Bladder microvascular endothelial cell (primary cell): ENCODE measurements around the gene SCARF1. TPM values are rescaled to one million over a fixed set of nuclear protein-coding genes. Genes with fewer than 3 reads are reported as not detected.

Source experiments
- total RNA-seq: library from RNA; depleted of rRNA; stranded (reverse); fragments of >200 nt; gene quantifications from 2 replicates; pipeline ENCODE4 v1.2.3, GENCODE V29; 2014

The SCARF1 gene
- 82.4 and 99.5 TPM in 2 replicates for total RNA-seq

DNA sequence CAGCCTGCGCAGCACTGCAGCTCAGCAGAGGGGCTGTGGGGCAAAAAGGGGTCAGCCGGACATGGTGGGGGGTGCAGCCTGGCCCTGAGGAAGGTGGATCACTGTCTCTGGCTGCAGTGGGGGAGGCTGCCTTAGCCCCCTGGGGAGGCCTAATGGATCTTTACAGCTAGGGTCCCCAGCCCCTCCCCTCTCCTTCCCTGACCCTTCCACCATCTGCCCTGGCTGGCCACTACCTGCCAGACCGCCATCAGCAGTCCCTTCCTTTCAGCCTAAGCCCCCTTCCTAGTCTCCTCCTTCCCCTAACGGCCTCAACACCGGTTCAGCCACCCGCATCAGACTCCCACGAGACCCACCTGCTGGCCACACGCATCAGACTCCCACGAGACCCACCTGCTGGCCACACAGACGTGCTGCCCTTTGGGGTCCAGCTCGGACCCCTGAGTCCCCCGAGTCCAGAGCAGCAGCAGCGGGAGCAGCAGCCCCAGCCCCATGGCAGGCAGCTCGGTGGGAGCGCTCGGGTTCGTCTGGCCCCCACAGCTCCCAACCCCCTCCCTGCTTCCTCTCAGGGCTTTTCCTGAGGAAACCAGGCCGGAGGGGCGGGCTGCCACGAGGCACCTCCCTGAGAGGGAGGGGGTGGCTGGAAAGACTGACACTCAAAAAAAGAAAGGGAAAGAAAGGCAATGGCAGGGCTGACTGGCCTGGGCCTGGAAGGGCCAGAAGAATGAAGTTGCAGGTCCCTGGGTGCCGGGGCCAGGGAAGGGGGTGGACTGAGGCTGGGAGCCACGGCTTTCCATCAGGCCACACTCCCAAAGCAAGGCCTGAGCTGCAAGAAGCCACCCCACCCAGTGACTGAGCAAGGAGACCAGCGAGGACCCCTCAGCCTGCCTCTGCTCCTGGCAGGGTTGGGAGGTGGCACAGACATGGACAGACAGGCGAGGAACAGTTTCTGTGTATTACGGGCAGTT, at the start of gene SCARF1:
Gene SCARF1, minus strand, starts transcription at position 526 of the 965 bp plus-strand sequence. Its CDS starts 35 bp downstream, at position 491.

GRCh38 chr17:1684378-1685189, 39.1 kb upstream of the SCARF1 start, which contains the start of gene PRPF8:
TSS of gene PRPF8 (minus strand) at chr17:1684867. CDS start at chr17:1684571, 296 bp downstream.

DNA sequence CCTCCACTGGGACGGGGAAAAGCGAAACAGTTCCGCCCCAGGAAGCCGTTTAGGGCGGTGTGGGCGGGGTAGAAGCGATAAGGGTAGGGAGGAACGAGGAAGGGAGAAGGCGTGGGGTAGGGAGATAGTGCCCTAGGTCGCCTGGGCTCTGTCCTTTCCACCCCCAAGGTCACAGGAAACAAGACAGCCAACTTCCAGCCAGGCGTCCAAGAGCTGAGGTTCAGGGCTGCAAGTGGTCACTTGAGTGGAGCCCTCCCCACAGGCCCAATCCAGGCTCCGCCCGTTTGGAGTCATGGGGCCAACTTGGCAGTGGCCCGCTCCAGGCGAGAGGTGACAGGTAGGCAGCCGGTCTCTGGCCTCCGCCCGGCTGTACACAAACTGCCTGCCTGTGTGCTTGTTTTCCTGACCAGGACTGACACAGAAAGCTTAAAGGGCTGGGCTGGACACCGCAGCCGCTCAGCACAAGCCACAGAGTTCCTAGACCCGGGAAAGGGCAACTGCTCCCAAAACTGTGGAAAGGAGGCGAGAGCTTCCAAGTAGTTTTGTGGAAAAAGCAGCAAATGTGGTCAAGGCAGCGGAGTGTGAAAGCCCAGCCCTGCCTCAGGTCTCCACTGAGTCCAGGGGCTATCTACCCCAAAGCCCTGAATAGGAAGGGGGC, 4.4 kb upstream of the SCARF1 start, which contains the start of gene RILP:
Gene RILP, minus strand, starts transcription at position 23 of the 658 bp plus-strand sequence. CDS start 62 bp downstream, outside the sequence.

DNA sequence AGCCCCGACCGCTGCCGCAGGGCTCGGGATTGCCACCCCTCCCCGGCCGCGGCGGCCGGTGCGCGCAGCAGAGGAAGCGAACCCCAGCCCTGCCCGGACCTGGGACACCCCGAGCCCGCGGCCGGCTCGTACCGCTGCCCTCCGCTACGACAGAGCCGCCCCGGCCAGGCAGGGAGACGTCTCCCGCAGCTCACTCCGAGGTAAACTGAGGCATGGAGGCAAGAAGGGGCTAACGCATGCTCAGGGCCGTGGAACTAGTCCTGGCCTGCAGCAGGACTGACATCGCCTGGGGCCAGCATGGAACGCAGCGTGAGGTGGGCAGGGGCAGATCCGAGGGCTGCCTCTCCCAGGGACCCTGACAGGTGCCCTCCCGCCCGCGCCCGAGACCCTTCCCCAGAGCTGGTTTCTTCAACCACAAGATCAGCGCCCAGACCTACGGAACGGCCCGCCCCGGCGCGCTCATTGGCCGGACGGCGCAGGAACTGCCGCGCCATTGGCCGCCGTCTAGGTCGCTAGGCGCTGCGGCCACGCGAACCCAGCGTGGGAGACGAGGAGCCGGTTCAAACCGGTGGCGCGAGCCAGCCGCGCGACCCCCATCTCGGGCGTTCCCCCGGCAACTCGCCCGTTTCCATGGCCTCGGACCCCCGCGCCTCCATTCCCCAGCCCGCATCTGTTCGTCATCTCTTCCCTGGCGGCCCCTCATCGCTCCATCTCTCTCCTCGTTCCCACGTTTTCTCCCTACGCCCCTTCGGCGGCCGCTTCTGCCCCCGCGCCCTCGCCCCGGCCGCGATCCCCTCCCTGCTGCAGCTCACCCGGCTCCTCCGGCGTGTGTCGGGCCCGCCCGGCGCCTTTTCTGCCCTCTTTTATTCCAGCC, 17.3 kb downstream of the SCARF1 start, which contains the start of gene SLC43A2:
Gene SLC43A2, minus strand, starts transcription at position 853 of the 874 bp plus-strand sequence. CDS start 960 bp downstream, outside the sequence.

Other genes with a start within 250 kb of the SCARF1 start
- 335 and 507 TPM in 2 replicates for gene YWHAE, start 245.5 kb downstream of the SCARF1 start, total RNA-seq
- 110 and 128 TPM in 2 replicates for gene CRK, start 189.5 kb downstream of the SCARF1 start, total RNA-seq
- 154 and 424 TPM in 2 replicates for gene MYO1C, start 153.0 kb downstream of the SCARF1 start, total RNA-seq
- 45.9 and 58.3 TPM in 2 replicates for gene INPP5K, start 129.1 kb downstream of the SCARF1 start, total RNA-seq
- 17.3 and 23.2 TPM in 2 replicates for gene PITPNA, start 82.9 kb downstream of the SCARF1 start, total RNA-seq
- 8.3 and 46.6 TPM in 2 replicates for gene SLC43A2, start 16.9 kb downstream of the SCARF1 start, total RNA-seq
- gene RILP, start 4.1 kb upstream of the SCARF1 start, total RNA-seq: 10.1 and 12.3 TPM in 2 replicates
- gene PRPF8, start 39.1 kb upstream of the SCARF1 start, total RNA-seq: 82.1 and 190 TPM in 2 replicates
- gene TLCD2, start 64.6 kb upstream of the SCARF1 start, total RNA-seq: 1.3 and 1.4 TPM in 2 replicates
- 14.9 and 25.6 TPM in 2 replicates for gene WDR81, start 79.0 kb upstream of the SCARF1 start, total RNA-seq
- 0.49 TPM in 1 of 2 replicates, not detected in the other for gene SERPINF2, start 97.1 kb upstream of the SCARF1 start, total RNA-seq
- 0.16 TPM in 1 of 2 replicates, not detected in the other for gene SERPINF1, start 116.3 kb upstream of the SCARF1 start, total RNA-seq
- 6.5 and 13.7 TPM in 2 replicates for gene SMYD4, start 184.2 kb upstream of the SCARF1 start, total RNA-seq
- gene RPA1, start 184.3 kb upstream of the SCARF1 start, total RNA-seq: 35.9 and 64.1 TPM in 2 replicates